MCF 10A (cell line): ENCODE measurements around the gene GPX6. TPM values are rescaled to one million over a fixed set of nuclear protein-coding genes. Genes with fewer than 3 reads are reported as not detected.

Source experiments
- BruUV-seq: library from RNA; stranded (reverse); fragments of 400-500 nt; replicated peaks from 2 replicates; lab custom pipeline; 2021; lab: Mats Ljungman, UMichigan
- CTCF ChIA-PET: fragments of 300-600 bp; sonication (Branson Sonifier 250); formaldehyde crosslinking; extraction: SDS; loops from one replicate; lab custom pipeline; 2021; ENCODE audit warnings: antibody characterized with exemption, inconsistent platforms; lab: Yijun Ruan, JAX
- POLR2A ChIA-PET: fragments of 300-600, 350-650 bp; sonication (Branson Sonifier 250); formaldehyde crosslinking; extraction: SDS; loops from one replicate; lab custom pipeline; 2020; ENCODE audit warnings: antibody characterized with exemption, inconsistent platforms; lab: Yijun Ruan, JAX
- DNase-seq: peaks from one replicate; pipeline ENCODE4 v3.0.0-alpha.2; 2018; ENCODE audit not compliant: unreplicated experiment
- H3K27ac Mint-ChIP-seq: one replicate; pipeline ENCODE4 v1.8.0; 2022; ENCODE audit warnings: mild to moderate bottlenecking, low read depth, mixed read lengths; ENCODE audit not compliant: unreplicated experiment
- H3K27me3 Mint-ChIP-seq: one replicate; pipeline ENCODE4 v1.8.0; 2022; ENCODE audit warnings: mixed read lengths; ENCODE audit not compliant: insufficient read depth, unreplicated experiment
- H3K36me3 Mint-ChIP-seq: one replicate; pipeline ENCODE4 v1.8.0; 2022; ENCODE audit warnings: mild to moderate bottlenecking, moderate library complexity, mixed read lengths; ENCODE audit not compliant: insufficient read depth, unreplicated experiment
- H3K4me1 Mint-ChIP-seq: one replicate; pipeline ENCODE4 v1.8.0; 2022; ENCODE audit warnings: mixed read lengths; ENCODE audit not compliant: insufficient read depth, unreplicated experiment
- H3K4me3 Mint-ChIP-seq: one replicate; pipeline ENCODE4 v1.8.0; 2022; ENCODE audit warnings: mild to moderate bottlenecking, moderate library complexity, mixed read lengths; ENCODE audit not compliant: unreplicated experiment
- H3K9me3 Mint-ChIP-seq: one replicate; pipeline ENCODE4 v1.8.0; 2022; ENCODE audit warnings: mixed read lengths; ENCODE audit not compliant: unreplicated experiment
- CTCF ChIP-seq: fragments of 200-600 bp; IDR thresholded peaks from one replicate; pipeline ENCODE4 v1.8.0; 2022; ENCODE audit warnings: antibody characterized with exemption, mild to moderate bottlenecking; ENCODE audit not compliant: unreplicated experiment
- intact Hi-C: fragments of 100-400 bp; cut with micrococcal nuclease; formaldehyde crosslinking; loops from 2 replicates; pipeline ENCODE4 v1.14.1; 2022
- total RNA-seq: library from RNA; stranded (reverse); gene quantifications from 2 replicates; pipeline ENCODE4 v1.2.3, GENCODE V29; 2022

Gene GPX6
- total RNA-seq, 1 experiment from 2014 or later = not detected

DNA sequence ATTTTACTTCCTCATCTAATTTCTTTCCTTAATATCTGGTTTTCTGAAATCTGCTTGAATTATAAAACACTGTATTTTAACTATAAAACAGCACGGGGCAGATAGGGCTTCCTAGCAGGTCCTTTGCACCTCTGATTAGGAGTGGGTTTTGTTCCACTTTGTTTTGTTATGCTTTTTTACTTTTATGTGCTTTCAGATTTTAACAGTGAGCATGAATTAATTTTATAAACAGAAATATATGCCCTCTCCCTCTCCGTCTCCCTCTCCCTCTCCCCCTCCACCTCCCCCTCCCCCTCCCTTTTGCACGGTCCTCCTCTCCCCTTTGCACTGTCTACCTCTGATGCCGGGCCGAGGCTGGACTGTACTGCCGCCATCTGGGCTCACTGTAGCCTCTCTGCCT is 14.3 kb downstream of the GPX6 start:
- H3K4me1 Mint-ChIP-seq = no peaks in the 10 kb centered on the region
- H3K36me3 Mint-ChIP-seq = no peaks in the 10 kb centered on the region
- H3K27me3 Mint-ChIP-seq = peaks cover 26% of the 10 kb centered on the region
- POLR2A ChIA-PET = no interaction called here
- H3K4me3 Mint-ChIP-seq = no peak overlapping the region
- CTCF ChIA-PET = no interaction called here
- no peaks in the 10 kb centered on the region for H3K9me3 Mint-ChIP-seq
- intact Hi-C loops = no loop called here
- no TSS peak for BruUV-seq
- TF ChIP-seq CTCF = no peak
- no peak for DNase-seq
- no peak overlapping the region for H3K27ac Mint-ChIP-seq

- no peak for TF ChIP-seq CTCF
- Mint-ChIP-seq H3K36me3 (no peaks in the 10 kb centered on the region), H3K4me3 (no peak overlapping the region), H3K27me3 (peaks cover 3% of the 10 kb centered on the region), H3K27ac (no peak overlapping the region), H3K4me1 (no peaks in the 10 kb centered on the region), H3K9me3 (no peaks in the 10 kb centered on the region)
- POLR2A ChIA-PET = no interaction called here
- intact Hi-C loops = no loop called here
- no peak for DNase-seq
- CTCF ChIA-PET = interaction anchor here (1.6 kb wide), 1 partner anchor 16 kb away, joined by 3 read pairs; no protein-coding TSS in a partner anchor
- no TSS peak for BruUV-seq
Observed at GRCh38 chr6:28497893-28498292, 17.7 kb downstream of the GPX6 start.

GRCh38 chr6:28497306-28497705 is 18.3 kb downstream of the GPX6 start:
- no peak for DNase-seq
- BruUV-seq = no TSS peak
- CTCF ChIA-PET = interaction anchor here (3.0 kb wide), 1 partner anchor 87 kb away, joined by 12 read pairs; no protein-coding TSS in a partner anchor

More at GRCh38 chr6:28497306-28497705, 18.3 kb downstream of the GPX6 start:
- no peaks in the 10 kb centered on the region for H3K36me3 Mint-ChIP-seq
- no peak overlapping the region for H3K4me3 Mint-ChIP-seq
- no peak overlapping the region for H3K27ac Mint-ChIP-seq
- no peaks in the 10 kb centered on the region for H3K9me3 Mint-ChIP-seq
- no peak for TF ChIP-seq CTCF
- H3K27me3 Mint-ChIP-seq = no peaks in the 10 kb centered on the region
- H3K4me1 Mint-ChIP-seq = no peaks in the 10 kb centered on the region
- intact Hi-C loops = no loop called here
- POLR2A ChIA-PET = no interaction called here
